Liver (tissue), 3 donors: Measurements from ENCODE around the gene TOGARAM2.

Experiments
- ATF3 ChIP-seq: IDR thresholded peaks from 2 replicates; pipeline ENCODE4 v1.6.1; 2016; ENCODE audit warnings: antibody characterized with exemption
- CTCF ChIP-seq: fragments of 150-350 bp; IDR thresholded peaks from 2 replicates; pipeline ENCODE4 v1.5.1; 2017; ENCODE audit warnings: improper control_type of control experiment, low read depth, low read length; ENCODE audit not compliant: missing input control
- GABPA ChIP-seq, 2 donors: IDR thresholded peaks in 1 of 2; conservative IDR thresholded peaks in 1 of 2; 2 replicates each; pipeline ENCODE4 v1.6.1; 2016; ENCODE audit warnings: antibody characterized with exemption in 2 of 2, mild to moderate bottlenecking in 1 of 2, moderate library complexity in 1 of 2
- RXRA ChIP-seq, 2 donors: IDR thresholded peaks; 2 replicates each; pipeline ENCODE4 v1.6.1; 2017 to 2018; ENCODE audit warnings: antibody characterized with exemption in 2 of 2, mild to moderate bottlenecking in 1 of 2
- SP1 ChIP-seq: IDR thresholded peaks from 2 replicates; pipeline ENCODE4 v1.6.1; 2018; ENCODE audit warnings: antibody characterized with exemption, mild to moderate bottlenecking
- TAF1 ChIP-seq: conservative IDR thresholded peaks from 2 replicates; pipeline ENCODE4 v1.6.1; 2016; ENCODE audit warnings: antibody characterized with exemption, mild to moderate bottlenecking
- donor health status: healthy.
- donor health status: healthy.

- no peak for TF ChIP-seq ATF3
- TF ChIP-seq SP1 = no peak
- TF ChIP-seq CTCF = no peak
- TF ChIP-seq GABPA (IDR thresholded peaks at IDR 0.05 in 1 of 2, conservative IDR thresholded peaks at IDR 0.05 in 1 of 2) = no peak
- no peak for TF ChIP-seq TAF1
- no peak for TF ChIP-seq RXRA (IDR thresholded peaks at IDR 0.05)
Measured at GRCh38 chr2:29047083-29047845, 66.2 kb downstream of the TOGARAM2 start.
